Astrocyte (in vitro differentiated cells and primary cell): Measurements from ENCODE around the gene CUEDC1.

Source experiments
- CTCF ChIP-seq: IDR thresholded peaks from 2 replicates; pipeline ENCODE4 v1.5.1; 2011; ENCODE audit warnings: low read depth, mild to moderate bottlenecking, inconsistent platforms, low read length, moderate library complexity; ENCODE audit not compliant: insufficient read depth
- EZH2 ChIP-seq: IDR thresholded peaks from 2 replicates; pipeline ENCODE4 v1.6.1; 2012; ENCODE audit warnings: mild to moderate bottlenecking, low read length, inconsistent platforms; ENCODE audit not compliant: insufficient read depth

- TF ChIP-seq CTCF: no peak
- no peak for TF ChIP-seq EZH2
Measured at GRCh38 chr17:57948555-57949420, 6.4 kb downstream of the CUEDC1 start.
